AG09309 (cell line): Measurements from ENCODE around the gene GLRA1.

Source experiments
- DNase-seq: peaks from one replicate; pipeline ENCODE4 v3.0.0-alpha.2; 2010; ENCODE audit warnings: low read depth
- H3K4me3 ChIP-seq: 2 replicates; pipeline ENCODE4 v1.5.1; 2011; ENCODE audit warnings: mild to moderate bottlenecking, low read depth, low read length, moderate library complexity; ENCODE audit not compliant: control insufficient read depth
- CTCF ChIP-seq: IDR thresholded peaks from 2 replicates; pipeline ENCODE4 v1.5.1; 2011; ENCODE audit warnings: mild to moderate bottlenecking, low read depth, low read length, inconsistent platforms; ENCODE audit not compliant: insufficient read depth, control insufficient read depth; ENCODE audit errors: missing control alignments

GLRA1 gene

GRCh38 chr5:151924564-151925301 is at the start of gene GLRA1:
Gene GLRA1 (minus strand): TSS chr5:151924851. CDS start chr5:151924549, 302 bp downstream.
- TF ChIP-seq CTCF = no peak
- H3K4me3 ChIP-seq = no peak within 1 kb of the TSS
- no peak for DNase-seq

DNA sequence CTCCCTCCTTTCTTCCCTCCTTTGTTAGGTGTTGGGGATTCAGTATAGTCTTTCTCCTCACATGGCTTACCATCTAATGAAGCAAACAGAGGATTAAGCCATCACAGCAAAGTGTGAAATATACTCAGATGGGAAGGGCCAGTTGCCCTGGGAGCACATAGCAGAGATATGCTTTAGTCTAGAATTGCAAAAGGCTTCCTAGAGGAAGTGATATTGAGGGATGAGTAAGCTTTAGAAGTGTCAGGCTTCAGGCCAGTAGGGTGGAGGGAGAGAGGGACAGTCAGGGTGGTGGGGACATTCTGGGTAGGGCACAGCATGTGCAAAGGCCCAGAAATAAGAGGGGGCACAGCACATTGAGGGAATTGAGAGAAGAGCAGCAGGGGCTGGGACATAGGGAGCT is 46.2 kb upstream of the GLRA1 start:
- no peak overlapping the region for H3K4me3 ChIP-seq
- DNase-seq = no peak
- no peak for TF ChIP-seq CTCF

DNA sequence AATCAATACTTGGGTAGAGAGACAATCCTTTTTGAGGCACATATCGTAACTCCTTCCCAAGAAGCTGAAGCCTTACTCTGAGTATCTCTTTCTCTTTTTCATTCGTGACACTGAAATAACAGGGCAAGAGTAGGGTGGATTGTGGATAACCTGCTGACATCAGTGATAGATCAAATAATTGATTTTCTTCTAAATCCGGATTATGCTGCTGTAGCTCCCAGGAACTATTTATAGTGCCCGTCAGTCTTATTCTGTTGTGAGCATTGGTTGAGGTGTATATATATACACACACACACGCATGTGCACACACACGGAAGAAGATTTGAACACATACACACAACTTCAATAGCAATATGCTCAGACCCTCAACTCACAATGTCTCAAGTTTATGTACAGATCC is 43.2 kb upstream of the GLRA1 start:
- DNase-seq = no peak
- no peak overlapping the region for H3K4me3 ChIP-seq
- TF ChIP-seq CTCF = no peak

DNA sequence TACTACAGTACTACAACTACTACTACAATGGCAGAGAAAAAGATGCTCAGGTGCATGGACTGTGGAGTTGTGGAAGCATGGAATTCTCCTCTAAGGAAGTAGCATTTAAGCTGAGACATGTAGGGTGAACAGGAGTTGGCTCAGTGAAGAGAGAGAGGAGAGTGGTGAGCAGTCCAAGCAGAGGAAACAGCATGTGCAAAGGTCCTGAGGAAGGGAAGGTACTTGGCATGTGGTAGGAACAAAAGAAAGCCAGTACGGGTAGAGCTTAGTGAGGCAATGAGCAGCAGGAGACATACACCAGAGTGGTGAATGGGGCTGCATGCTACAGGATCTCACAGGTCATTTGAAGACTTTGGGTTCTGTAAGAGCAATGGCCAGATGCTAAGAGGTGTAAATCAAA is 41.4 kb upstream of the GLRA1 start:
- no peak overlapping the region for H3K4me3 ChIP-seq
- no peak for DNase-seq
- no peak for TF ChIP-seq CTCF

- H3K4me3 ChIP-seq = no peak overlapping the region
- TF ChIP-seq CTCF = no peak
- no peak for DNase-seq
Observed at GRCh38 chr5:151964471-151964870, 39.8 kb upstream of the GLRA1 start.

GRCh38 chr5:151961557-151961956 is 36.9 kb upstream of the GLRA1 start:
- DNase-seq = no peak
- no peak for TF ChIP-seq CTCF
- no peak overlapping the region for H3K4me3 ChIP-seq
